ENCODE data around the gene TNFRSF18. TPM values are rescaled to one million over a fixed set of nuclear protein-coding genes. Genes with fewer than 3 reads are reported as not detected.

Gene TNFRSF18
- total RNA-seq, 1 donor from 2014 or later = not detected

GRCh38 chr1:1156140-1157032 is 50.0 kb downstream of the TNFRSF18 start:
- no peak for DNase-seq (ENCODE audit: low spot score)
- H3K4me1 Mint-ChIP-seq (ENCODE audit: low read depth) = no peaks in the 10 kb centered on the region
- H3K27me3 Mint-ChIP-seq (ENCODE audit: low read depth) = no peaks in the 10 kb centered on the region
- no peaks in the 10 kb centered on the region for H3K36me3 Mint-ChIP-seq (ENCODE audit: low read depth)
- peaks cover 19% of the 10 kb centered on the region for H3K9me3 Mint-ChIP-seq (ENCODE audit: low read depth)
- H3K27ac Mint-ChIP-seq (ENCODE audit: unreplicated experiment) = peak overlapping the region; percentile 27
- no peak overlapping the region for H3K4me3 Mint-ChIP-seq (ENCODE audit: unreplicated experiment)
- TF ChIP-seq, protein P1, sequence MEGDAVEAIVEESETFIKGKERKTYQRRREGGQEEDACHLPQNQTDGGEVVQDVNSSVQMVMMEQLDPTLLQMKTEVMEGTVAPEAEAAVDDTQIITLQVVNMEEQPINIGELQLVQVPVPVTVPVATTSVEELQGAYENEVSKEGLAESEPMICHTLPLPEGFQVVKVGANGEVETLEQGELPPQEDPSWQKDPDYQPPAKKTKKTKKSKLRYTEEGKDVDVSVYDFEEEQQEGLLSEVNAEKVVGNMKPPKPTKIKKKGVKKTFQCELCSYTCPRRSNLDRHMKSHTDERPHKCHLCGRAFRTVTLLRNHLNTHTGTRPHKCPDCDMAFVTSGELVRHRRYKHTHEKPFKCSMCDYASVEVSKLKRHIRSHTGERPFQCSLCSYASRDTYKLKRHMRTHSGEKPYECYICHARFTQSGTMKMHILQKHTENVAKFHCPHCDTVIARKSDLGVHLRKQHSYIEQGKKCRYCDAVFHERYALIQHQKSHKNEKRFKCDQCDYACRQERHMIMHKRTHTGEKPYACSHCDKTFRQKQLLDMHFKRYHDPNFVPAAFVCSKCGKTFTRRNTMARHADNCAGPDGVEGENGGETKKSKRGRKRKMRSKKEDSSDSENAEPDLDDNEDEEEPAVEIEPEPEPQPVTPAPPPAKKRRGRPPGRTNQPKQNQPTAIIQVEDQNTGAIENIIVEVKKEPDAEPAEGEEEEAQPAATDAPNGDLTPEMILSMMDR (IDR thresholded peaks at IDR 0.05) = no peak

- H3K9me3 Mint-ChIP-seq (ENCODE audit: low read depth) = peaks cover 19% of the 10 kb centered on the region
- no peaks in the 10 kb centered on the region for H3K27me3 Mint-ChIP-seq (ENCODE audit: low read depth)
- no peaks in the 10 kb centered on the region for H3K4me1 Mint-ChIP-seq (ENCODE audit: low read depth)
- TF ChIP-seq, protein P1 (IDR thresholded peaks at IDR 0.05) = no peak
- no peaks in the 10 kb centered on the region for H3K36me3 Mint-ChIP-seq (ENCODE audit: low read depth)
- DNase-seq (ENCODE audit: low spot score) = no peak
- H3K27ac Mint-ChIP-seq (ENCODE audit: unreplicated experiment) = no peak overlapping the region
- H3K4me3 Mint-ChIP-seq (ENCODE audit: unreplicated experiment) = no peak overlapping the region
Measured at GRCh38 chr1:1155258-1155657, 51.1 kb downstream of the TNFRSF18 start.

DNA sequence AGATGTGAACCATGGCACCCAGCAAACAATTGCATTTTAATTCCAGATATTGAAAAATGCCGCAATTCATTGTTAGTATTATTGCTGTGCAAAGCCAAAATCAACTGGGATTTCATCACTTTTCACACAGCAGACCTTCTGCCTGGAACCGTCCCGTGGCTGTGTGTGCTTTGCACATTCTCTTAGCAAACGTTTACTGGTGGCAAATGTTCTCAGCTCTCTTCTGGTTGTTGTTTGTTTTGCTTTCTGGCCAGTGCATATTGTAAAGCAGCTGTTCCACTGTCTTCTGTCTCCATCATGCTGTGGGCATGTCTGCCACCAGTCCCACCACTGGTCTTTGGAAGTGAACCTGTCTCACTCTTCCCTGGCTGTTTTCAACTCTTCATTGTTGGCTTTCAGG is 52.5 kb downstream of the TNFRSF18 start:
- TF ChIP-seq, protein P1 (IDR thresholded peaks at IDR 0.05) = no peak
- no peaks in the 10 kb centered on the region for H3K36me3 Mint-ChIP-seq (ENCODE audit: low read depth)
- no peak for DNase-seq (ENCODE audit: low spot score)
- H3K9me3 Mint-ChIP-seq (ENCODE audit: low read depth) = peaks cover 19% of the 10 kb centered on the region
- no peak overlapping the region for H3K27ac Mint-ChIP-seq (ENCODE audit: unreplicated experiment)
- no peak overlapping the region for H3K4me3 Mint-ChIP-seq (ENCODE audit: unreplicated experiment)
- H3K27me3 Mint-ChIP-seq (ENCODE audit: low read depth) = no peaks in the 10 kb centered on the region
- H3K4me1 Mint-ChIP-seq (ENCODE audit: low read depth) = no peaks in the 10 kb centered on the region

Small RNAs within 50 kb of the gene (microRNA-seq; reads per million reads assigned to microRNA genes)
- gene MIR200A (ENCODE audit: borderline number of aligned reads) = 8.9 reads per million, percentile 20 among the genes with 10 or more reads in this experiment
- 85.3 reads per million, percentile 56 among the genes with 10 or more reads in this experiment for gene MIR200B (ENCODE audit: borderline number of aligned reads)
- gene MIR429 (ENCODE audit: borderline number of aligned reads) = 13.8 reads per million, percentile 28 among the genes with 10 or more reads in this experiment

Other genes with a start within 250 kb of the TNFRSF18 start
- 50.6 to 63.8 TPM (median 52.0 TPM) in 3 replicates for gene NOC2L, start 247.3 kb downstream of the TNFRSF18 start, total RNA-seq
- gene KLHL17, start 246.0 kb downstream of the TNFRSF18 start, total RNA-seq = 17.4 to 24.3 TPM (median 19.1 TPM) in 3 replicates
- gene PLEKHN1, start 240.1 kb downstream of the TNFRSF18 start, total RNA-seq = 0.17 to 0.73 TPM (median 0.38 TPM) in 3 replicates
- gene PERM1, start 224.5 kb downstream of the TNFRSF18 start, total RNA-seq = 0.12 to 0.37 TPM (median 0.31 TPM) in 3 replicates
- 56.6 to 137 TPM (median 136 TPM) in 3 replicates for gene HES4, start 206.5 kb downstream of the TNFRSF18 start, total RNA-seq
- gene ISG15, start 193.1 kb downstream of the TNFRSF18 start, total RNA-seq = 28.5 to 42.8 TPM (median 42.2 TPM) in 3 replicates
- gene AGRN, start 186.5 kb downstream of the TNFRSF18 start, total RNA-seq = 138 to 221 TPM (median 219 TPM) in 3 replicates
- gene RNF223, start 132.3 kb downstream of the TNFRSF18 start, total RNA-seq = not detected in 3 replicates
- gene C1orf159, start 90.5 kb downstream of the TNFRSF18 start, total RNA-seq = 9.2 to 15.1 TPM (median 9.2 TPM) in 3 replicates
- not detected in 3 replicates for gene TTLL10, start 32.7 kb downstream of the TNFRSF18 start, total RNA-seq
- gene TNFRSF4, start 7.6 kb upstream of the TNFRSF18 start, total RNA-seq = 0.24 to 0.59 TPM in 2 of 3 replicates, not detected in the other
- 164 to 191 TPM (median 165 TPM) in 3 replicates for gene SDF4, start 25.4 kb upstream of the TNFRSF18 start, total RNA-seq
- gene B3GALT6, start 25.6 kb upstream of the TNFRSF18 start, total RNA-seq = 37.4 to 39.6 TPM (median 39.6 TPM) in 3 replicates
- gene C1QTNF12, start 40.1 kb upstream of the TNFRSF18 start, total RNA-seq = 1.3 to 2.1 TPM (median 1.7 TPM) in 3 replicates
- gene UBE2J2, start 67.3 kb upstream of the TNFRSF18 start, total RNA-seq = 49.2 to 57.5 TPM (median 52.0 TPM) in 3 replicates
- gene SCNN1D, start 73.8 kb upstream of the TNFRSF18 start, total RNA-seq = 6.6 to 7.4 TPM (median 6.7 TPM) in 3 replicates
- gene ACAP3, start 101.3 kb upstream of the TNFRSF18 start, total RNA-seq = 51.9 to 77.5 TPM (median 57.5 TPM) in 3 replicates
- 21.6 to 22.3 TPM (median 22.1 TPM) in 3 replicates for gene PUSL1, start 102.0 kb upstream of the TNFRSF18 start, total RNA-seq
- gene INTS11, start 118.1 kb upstream of the TNFRSF18 start, total RNA-seq = 67.3 to 87.0 TPM (median 73.8 TPM) in 3 replicates
- gene CPTP, start 118.2 kb upstream of the TNFRSF18 start, total RNA-seq = 19.4 to 23.3 TPM (median 23.1 TPM) in 3 replicates
- gene TAS1R3, start 124.7 kb upstream of the TNFRSF18 start, total RNA-seq = 0.28 to 0.68 TPM (median 0.37 TPM) in 3 replicates
- gene DVL1, start 142.8 kb upstream of the TNFRSF18 start, total RNA-seq = 59.6 to 66.5 TPM (median 59.9 TPM) in 3 replicates
- 154 to 238 TPM (median 158 TPM) in 3 replicates for gene MXRA8, start 152.0 kb upstream of the TNFRSF18 start, total RNA-seq
- gene AURKAIP1, start 168.6 kb upstream of the TNFRSF18 start, total RNA-seq = 86.8 to 128 TPM (median 89.0 TPM) in 3 replicates
- gene CCNL2, start 192.7 kb upstream of the TNFRSF18 start, total RNA-seq = 153 to 176 TPM (median 161 TPM) in 3 replicates
- 69.2 to 95.3 TPM (median 75.7 TPM) in 3 replicates for gene MRPL20, start 200.7 kb upstream of the TNFRSF18 start, total RNA-seq
- gene ANKRD65, start 214.7 kb upstream of the TNFRSF18 start, total RNA-seq = not detected in 3 replicates
- 12.5 to 27.2 TPM (median 24.3 TPM) in 3 replicates for gene VWA1, start 229.1 kb upstream of the TNFRSF18 start, total RNA-seq
- gene ATAD3C, start 243.1 kb upstream of the TNFRSF18 start, total RNA-seq = 0.75 to 1.4 TPM (median 1.3 TPM) in 3 replicates

All from chondrocyte (in vitro differentiated cells).